IMR-90 (cell line): ENCODE data around the gene ZNHIT2. TPM values are rescaled to one million over a fixed set of nuclear protein-coding genes. Genes with fewer than 3 reads are reported as not detected.

Experiments
- ATAC-seq: fragments of 200-7000 bp; cut with Tn5 transposase; 2 replicates; pipeline ENCODE4 v1.9.1; 2020; ENCODE audit warnings: low read depth, mild to moderate bottlenecking, moderate library complexity
- BruUV-seq: library from RNA; stranded (reverse); fragments of 400-500 nt; replicated peaks from 2 replicates; lab custom pipeline; 2021; lab: Mats Ljungman, UMichigan
- CTCF ChIA-PET: fragments of 300-600 bp; formaldehyde crosslinking; extraction: SDS; loops from one replicate; lab custom pipeline; 2021; ENCODE audit warnings: antibody characterized with exemption; lab: Yijun Ruan, JAX
- POLR2A ChIA-PET: fragments of 300-600 bp; sonication (Branson Sonifier 250); formaldehyde crosslinking; loops from one replicate; lab custom pipeline; 2022; ENCODE audit warnings: antibody characterized with exemption; ENCODE audit not compliant: unreplicated experiment; lab: Charles Lee
- DNase-seq: peaks from one replicate; pipeline ENCODE4 v3.0.0; 2013
- H2AFZ ChIP-seq: replicated peaks from 2 replicates; pipeline ENCODE3; 2013; ENCODE audit warnings: low read length, mild to moderate bottlenecking; ENCODE audit not compliant: poor library complexity
- H2AK5ac ChIP-seq: 2 replicates; pipeline ENCODE4 v1.6.1; 2013; ENCODE audit warnings: low read depth, low read length, inconsistent platforms
- H2AK9ac ChIP-seq: replicated peaks from 2 replicates; pipeline ENCODE3; 2013; ENCODE audit warnings: mild to moderate bottlenecking, low read depth, low read length, moderate library complexity; ENCODE audit not compliant: poor library complexity
- H2BK120ac ChIP-seq: 2 replicates; pipeline ENCODE4 v1.6.1; 2013; ENCODE audit warnings: low read depth, low read length, inconsistent platforms
- H2BK15ac ChIP-seq: 3 replicates; pipeline ENCODE4 v1.6.1; 2013; ENCODE audit warnings: low read depth, low read length, inconsistent platforms
- H2BK20ac ChIP-seq: 2 replicates; pipeline ENCODE4 v1.6.1; 2013; ENCODE audit warnings: low read depth, mild to moderate bottlenecking, inconsistent platforms, low read length, moderate library complexity
- H2BK5ac ChIP-seq: 2 replicates; pipeline ENCODE4 v1.6.1; 2013; ENCODE audit warnings: mild to moderate bottlenecking, low read depth, low read length, inconsistent platforms; ENCODE audit not compliant: poor library complexity, severe bottlenecking
- H3K14ac ChIP-seq: replicated peaks from 2 replicates; pipeline ENCODE4 v1.6.1; 2013; ENCODE audit warnings: low read depth, low read length, inconsistent platforms
- H3K18ac ChIP-seq: 2 replicates; pipeline ENCODE4 v1.6.1; 2013; ENCODE audit warnings: low read depth, low read length, control low read depth
- H3K23ac ChIP-seq: 2 replicates; pipeline ENCODE4 v1.6.1; 2013; ENCODE audit warnings: low read depth, low read length, inconsistent platforms
- H3K27ac ChIP-seq: 2 replicates; pipeline ENCODE4 v1.5.1; 2013; ENCODE audit warnings: mild to moderate bottlenecking, control low read depth, low read length; ENCODE audit not compliant: insufficient read depth
- H3K27me3 ChIP-seq: 2 replicates; pipeline ENCODE4 v1.6.1; 2013; ENCODE audit warnings: low read length; ENCODE audit not compliant: control insufficient read depth, insufficient read depth
- H3K36me3 ChIP-seq: 2 replicates; pipeline ENCODE4 v1.6.1; 2013; ENCODE audit warnings: low read length, mixed read lengths; ENCODE audit not compliant: control insufficient read depth, insufficient read depth
- H3K4ac ChIP-seq: 2 replicates; pipeline ENCODE4 v1.6.1; 2013; ENCODE audit warnings: low read depth, low read length, inconsistent platforms
- H3K4me1 ChIP-seq: 2 replicates; pipeline ENCODE4 v1.6.1; 2013; ENCODE audit warnings: low read length, mixed read lengths; ENCODE audit not compliant: control insufficient read depth, insufficient read depth
- H3K4me2 ChIP-seq: 2 replicates; pipeline ENCODE4 v1.6.1; 2013; ENCODE audit warnings: low read depth, mild to moderate bottlenecking, control low read depth, low read length, moderate library complexity
- H3K4me3 ChIP-seq: 2 replicates; pipeline ENCODE4 v1.5.1; 2013; ENCODE audit warnings: low read depth, mild to moderate bottlenecking, control low read depth, low read length, moderate library complexity; ENCODE audit not compliant: insufficient read depth
- H3K56ac ChIP-seq: 2 replicates; pipeline ENCODE4 v1.6.1; 2013; ENCODE audit warnings: low read length, inconsistent platforms; ENCODE audit not compliant: insufficient read depth; ENCODE audit errors: extremely low read depth
- H3K79me1 ChIP-seq, 2 experiments: 2 replicates each; pipeline ENCODE4 v1.6.1; 2013; ENCODE audit warnings: low read length in 2 of 2, inconsistent platforms in 1 of 2, low read depth in 1 of 2
- H3K9ac ChIP-seq: 2 replicates; pipeline ENCODE4 v1.6.1; 2013; ENCODE audit warnings: low read depth, low read length, control low read depth
- H3K9me1 ChIP-seq: 2 replicates; pipeline ENCODE4 v1.6.1; 2013; ENCODE audit warnings: low read length, inconsistent platforms; ENCODE audit not compliant: insufficient read depth
- H3K9me3 ChIP-seq: 2 replicates; pipeline ENCODE4 v1.6.1; 2013; ENCODE audit warnings: low read length; ENCODE audit not compliant: control insufficient read depth, insufficient read depth
- H4K20me1 ChIP-seq: 2 replicates; pipeline ENCODE4 v1.6.1; 2013; ENCODE audit warnings: low read length, inconsistent platforms; ENCODE audit not compliant: insufficient read depth
- H4K5ac ChIP-seq: 2 replicates; pipeline ENCODE4 v1.6.1; 2013; ENCODE audit warnings: mild to moderate bottlenecking, low read depth, low read length, control low read depth
- H4K8ac ChIP-seq, 2 experiments: 2 replicates each; pipeline ENCODE4 v1.6.1; 2013; ENCODE audit warnings: low read depth in 2 of 2, low read length in 2 of 2, control low read depth in 1 of 2, inconsistent platforms in 1 of 2
- H4K91ac ChIP-seq: 2 replicates; pipeline ENCODE4 v1.6.1; 2013; ENCODE audit warnings: low read depth, low read length, inconsistent platforms; ENCODE audit not compliant: insufficient read depth
- BHLHE40 ChIP-seq: fragments of 150-350 bp; IDR thresholded peaks from 2 replicates; pipeline ENCODE4 v1.6.1; 2016; ENCODE audit warnings: mild to moderate bottlenecking, low read depth, low read length
- CTCF ChIP-seq: conservative IDR thresholded peaks from 2 replicates; pipeline ENCODE4 v1.5.1; 2012; ENCODE audit warnings: mild to moderate bottlenecking, low read depth, low read length, improper control_type of control experiment
- FOS ChIP-seq: fragments of 150-350 bp; IDR thresholded peaks from 2 replicates; pipeline ENCODE4 v1.6.1; 2016; ENCODE audit warnings: low read depth, low read length
- MAZ ChIP-seq: IDR thresholded peaks from 2 replicates; pipeline ENCODE4 v1.6.1; 2012; ENCODE audit warnings: low read depth, mild to moderate bottlenecking, low read length, improper control_type of control experiment, moderate library complexity, borderline replicate concordance
- POLR2A ChIP-seq: IDR thresholded peaks from 2 replicates; pipeline ENCODE4 v1.6.1; 2012; ENCODE audit warnings: mild to moderate bottlenecking, low read depth, low read length
- RAD21 ChIP-seq: IDR thresholded peaks from 2 replicates; pipeline ENCODE4 v1.6.1; 2012; ENCODE audit warnings: low read length, improper control_type of control experiment
- RFX5 ChIP-seq: IDR thresholded peaks from 2 replicates; pipeline ENCODE4 v1.8.0; 2012; ENCODE audit warnings: low read depth, mild to moderate bottlenecking, low read length, moderate library complexity
- WGBS, 2 experiments: methylation state at CpG; one replicate each; pipeline versions ENCODE4 v1.1.5 to v1.1.7; 2013; ENCODE audit warnings: missing lambda C conversion rate in 2 of 2; ENCODE audit not compliant: insufficient read length in 1 of 2; ENCODE audit errors: extremely low coverage in 2 of 2; 5-methylcytosine and 5-hydroxymethylcytosine counted together
- dilution Hi-C: fragments of 300-500 bp; cut with HindIII; formaldehyde crosslinking; loops from one replicate; pipeline ENCODE4 v1.14.3; 2018; ENCODE audit warnings: low sequenced_read_pairs; ENCODE audit not compliant: unreplicated experiment
- in situ Hi-C: fragments of 300-500 bp; cut with MboI; formaldehyde crosslinking; loops from 3 replicates; pipeline ENCODE4 v1.14.3; 2019; ENCODE audit warnings: low sequenced_read_pairs, inconsistent platforms, mixed read lengths
- intact Hi-C: fragments of 100-400 bp; cut with micrococcal nuclease; formaldehyde crosslinking; loops from 2 replicates; pipeline ENCODE4 v1.10.0; 2022
- polyA plus RNA-seq, 3 experiments: library from polyadenylated mRNA; depleted of rRNA; stranded (reverse); fragments of >200 nt; gene quantifications; 2 replicates each; pipeline ENCODE4 v1.2.3, GENCODE V29; 2012; ENCODE audit warnings: low replicate concordance in 1 of 3
- total RNA-seq: library from RNA; depleted of rRNA; stranded (reverse); fragments of >200 nt; gene quantifications from 2 replicates; pipeline ENCODE4 v1.2.3, GENCODE V29; 2012
- TF ChIP-seq, protein P1 (sequence below): fragments of 150-350 bp; IDR thresholded peaks from 2 replicates; pipeline ENCODE4 v1.6.1; 2016; ENCODE audit warnings: low read depth, mild to moderate bottlenecking, low read length, moderate library complexity, borderline replicate concordance

ZNHIT2 gene
- total and polyA plus RNA-seq, 2 of the 4 experiments (the other 2 are of a cell fraction), result 3.9 to 5.9 TPM

DNA sequence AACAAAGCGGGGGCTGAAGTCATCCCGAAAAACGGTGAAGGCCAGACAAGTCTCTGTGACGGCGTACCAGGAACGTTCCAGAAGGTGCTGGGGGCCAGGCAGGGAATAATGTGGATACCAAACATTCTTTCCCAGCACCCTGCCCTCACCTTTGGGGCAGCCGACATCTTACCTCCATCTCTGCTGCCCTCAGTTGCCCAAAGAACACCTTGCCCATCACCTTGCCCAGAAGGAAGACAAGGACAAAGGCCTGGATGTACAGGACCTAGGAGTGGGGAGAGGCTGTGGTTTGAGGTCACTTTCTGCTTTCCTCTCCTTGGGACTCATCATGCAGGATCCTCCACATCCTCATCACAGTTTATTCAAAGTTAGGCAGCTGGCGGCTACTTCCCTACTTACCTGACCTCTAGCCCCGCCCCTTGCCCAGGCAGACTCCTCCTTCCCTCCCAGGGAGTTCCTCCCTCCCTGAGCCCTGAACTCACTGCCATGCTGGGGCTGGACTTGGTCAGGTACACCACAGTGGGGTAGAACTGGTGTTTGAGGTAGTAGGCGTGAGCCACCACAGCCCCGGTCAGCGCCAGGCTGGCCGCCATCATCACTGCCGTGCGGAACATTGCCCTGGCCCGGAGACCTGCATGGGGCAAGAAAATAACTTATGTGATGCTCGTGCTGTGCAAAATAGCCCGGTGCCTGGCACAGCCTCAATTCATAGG, 15.6 kb upstream of the ZNHIT2 start (continued):
- TF ChIP-seq MAZ, result no peak

DNA sequence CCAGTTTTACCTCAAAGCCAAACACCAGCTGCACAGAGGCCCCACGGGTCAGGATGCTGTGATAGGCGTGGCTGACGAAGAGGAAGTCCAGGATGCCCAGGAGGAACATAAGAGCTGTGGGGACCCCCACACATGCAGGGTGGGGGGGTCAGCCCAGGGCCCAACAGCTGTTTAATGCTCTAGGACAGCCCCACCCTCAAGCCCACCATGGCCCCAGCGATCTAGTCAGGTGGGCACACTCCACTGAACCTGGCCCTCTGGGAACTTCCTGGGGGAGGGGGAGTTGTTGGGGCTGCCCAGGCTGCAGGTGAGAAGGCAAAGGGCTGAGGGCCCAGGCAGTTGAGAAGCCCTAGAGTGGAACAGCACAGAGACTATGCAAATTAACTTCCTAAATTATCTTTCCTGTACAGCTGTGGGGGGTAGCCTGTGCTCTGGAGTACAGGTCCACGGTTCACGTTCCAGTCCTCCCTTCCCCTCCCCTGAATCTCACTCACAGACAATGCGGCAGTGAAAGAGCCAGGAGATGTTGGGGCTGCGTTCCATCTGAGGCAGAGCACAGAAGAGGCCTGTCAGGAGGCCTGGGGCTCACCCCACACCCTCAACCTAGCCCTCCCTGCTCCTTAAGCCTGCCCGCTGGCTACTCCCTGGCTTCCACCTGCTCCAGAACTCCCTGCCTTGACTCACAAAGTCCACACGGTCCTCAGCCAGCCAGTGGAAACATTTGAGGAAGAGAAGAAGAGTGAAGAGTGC, 14.9 kb upstream of the ZNHIT2 start:
- Histone ChIP-seq H3K4me1 (peaks cover 6% of the 10 kb centered on the region; the same call in 1 of the 2 replicates), H2BK20ac (no peak overlapping the region), H4K20me1 (peaks cover 28% of the 10 kb centered on the region), H3K9ac (no peak overlapping the region), H3K79me1 (peaks cover 24 to 48% of the 10 kb centered on the region in 2 experiments), H3K56ac (no peak overlapping the region), H3K14ac (no peak overlapping the region), H3K9me3 (no peaks in the 10 kb centered on the region), H3K27me3 (no peaks in the 10 kb centered on the region), H2AK5ac (no peak overlapping the region), H2BK120ac (no peak overlapping the region), H3K27ac (no peak overlapping the region), H3K9me1 (peaks cover 21% of the 10 kb centered on the region), H3K4me3 (no peak overlapping the region), H4K8ac (no peak overlapping the region), H2BK5ac (no peak overlapping the region), H2AK9ac (peak overlapping the region; percentile 77), H3K18ac (no peak overlapping the region), H4K91ac (no peak overlapping the region), H3K23ac (no peak overlapping the region), H3K4me2 (no peak overlapping the region), H4K5ac (no peak overlapping the region), H3K4ac (no peak overlapping the region), H2BK15ac (no peak overlapping the region), H2AFZ (peak overlapping the region; percentile 26), H3K36me3 (peaks cover 52% of the 10 kb centered on the region)
- DNase-seq (no peak), ATAC-seq (no peak)
- no peak for TF ChIP-seq FOS
- no peak for TF ChIP-seq CTCF
- TF ChIP-seq BHLHE40, result no peak
- TF ChIP-seq RFX5, result no peak
- no peak for TF ChIP-seq RAD21
- TF ChIP-seq, protein P1, sequence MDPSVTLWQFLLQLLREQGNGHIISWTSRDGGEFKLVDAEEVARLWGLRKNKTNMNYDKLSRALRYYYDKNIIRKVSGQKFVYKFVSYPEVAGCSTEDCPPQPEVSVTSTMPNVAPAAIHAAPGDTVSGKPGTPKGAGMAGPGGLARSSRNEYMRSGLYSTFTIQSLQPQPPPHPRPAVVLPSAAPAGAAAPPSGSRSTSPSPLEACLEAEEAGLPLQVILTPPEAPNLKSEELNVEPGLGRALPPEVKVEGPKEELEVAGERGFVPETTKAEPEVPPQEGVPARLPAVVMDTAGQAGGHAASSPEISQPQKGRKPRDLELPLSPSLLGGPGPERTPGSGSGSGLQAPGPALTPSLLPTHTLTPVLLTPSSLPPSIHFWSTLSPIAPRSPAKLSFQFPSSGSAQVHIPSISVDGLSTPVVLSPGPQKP, result no peak
- no peak for TF ChIP-seq POLR2A
- intact Hi-C loops (no loop called here), dilution Hi-C loops (no loop called here), in situ Hi-C loops (no loop called here)
- no CpG with 5 or more reads among the region's 10 CpGs for WGBS, 2 experiments
- ChIA-PET POLR2A (interaction anchor here (1.0 kb wide), 1 partner anchor 11 kb away, joined by 3 read pairs; the partner anchor contains the start of genes FAU and MRPL49), CTCF (interaction anchor here (0.5 kb wide), 1 partner anchor 253 kb away, joined by 3 read pairs; no protein-coding TSS in a partner anchor)
- BruUV-seq, result no TSS peak
